ENCODE data around the gene CDK17.

DNA sequence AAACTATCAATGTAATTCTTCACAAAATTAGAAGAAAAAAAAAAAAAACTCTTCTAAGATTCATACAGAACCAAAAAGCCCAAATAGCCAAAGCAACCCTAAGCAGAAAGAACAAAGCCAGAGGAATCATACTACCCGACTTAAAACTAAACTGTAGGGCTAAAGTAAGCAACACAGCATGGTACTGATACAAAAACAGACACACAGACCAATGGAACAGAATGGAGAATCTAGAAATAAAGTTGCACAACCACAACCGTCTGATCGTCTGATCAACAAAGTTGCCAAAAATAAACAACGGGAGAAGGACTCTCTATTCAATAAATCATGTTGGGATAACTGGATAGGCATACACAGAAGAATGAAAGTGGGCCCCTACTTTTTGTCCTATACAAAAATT is 16.9 kb downstream of the CDK17 start:
- TF ChIP-seq, protein P1, sequence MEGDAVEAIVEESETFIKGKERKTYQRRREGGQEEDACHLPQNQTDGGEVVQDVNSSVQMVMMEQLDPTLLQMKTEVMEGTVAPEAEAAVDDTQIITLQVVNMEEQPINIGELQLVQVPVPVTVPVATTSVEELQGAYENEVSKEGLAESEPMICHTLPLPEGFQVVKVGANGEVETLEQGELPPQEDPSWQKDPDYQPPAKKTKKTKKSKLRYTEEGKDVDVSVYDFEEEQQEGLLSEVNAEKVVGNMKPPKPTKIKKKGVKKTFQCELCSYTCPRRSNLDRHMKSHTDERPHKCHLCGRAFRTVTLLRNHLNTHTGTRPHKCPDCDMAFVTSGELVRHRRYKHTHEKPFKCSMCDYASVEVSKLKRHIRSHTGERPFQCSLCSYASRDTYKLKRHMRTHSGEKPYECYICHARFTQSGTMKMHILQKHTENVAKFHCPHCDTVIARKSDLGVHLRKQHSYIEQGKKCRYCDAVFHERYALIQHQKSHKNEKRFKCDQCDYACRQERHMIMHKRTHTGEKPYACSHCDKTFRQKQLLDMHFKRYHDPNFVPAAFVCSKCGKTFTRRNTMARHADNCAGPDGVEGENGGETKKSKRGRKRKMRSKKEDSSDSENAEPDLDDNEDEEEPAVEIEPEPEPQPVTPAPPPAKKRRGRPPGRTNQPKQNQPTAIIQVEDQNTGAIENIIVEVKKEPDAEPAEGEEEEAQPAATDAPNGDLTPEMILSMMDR (IDR thresholded peaks at IDR 0.05), result no peak
- TF ChIP-seq ZFX (IDR thresholded peaks at IDR 0.05; ENCODE audit: borderline replicate concordance), result no peak
